ENCODE results near the gene POGLUT2. TPM values are rescaled to one million over a fixed set of nuclear protein-coding genes. Genes with fewer than 3 reads are reported as not detected.

The POGLUT2 gene
- 1 to 10 TPM in 1 of 5 donors, under 1 TPM in 4; 0.18 to 1.6 (median 0.93) TPM for total RNA-seq
- total RNA-seq (2013): 0.94 TPM
- total RNA-seq: 0.65 to 8.7 (median 1.6) reads per million in 29 experiments

DNA sequence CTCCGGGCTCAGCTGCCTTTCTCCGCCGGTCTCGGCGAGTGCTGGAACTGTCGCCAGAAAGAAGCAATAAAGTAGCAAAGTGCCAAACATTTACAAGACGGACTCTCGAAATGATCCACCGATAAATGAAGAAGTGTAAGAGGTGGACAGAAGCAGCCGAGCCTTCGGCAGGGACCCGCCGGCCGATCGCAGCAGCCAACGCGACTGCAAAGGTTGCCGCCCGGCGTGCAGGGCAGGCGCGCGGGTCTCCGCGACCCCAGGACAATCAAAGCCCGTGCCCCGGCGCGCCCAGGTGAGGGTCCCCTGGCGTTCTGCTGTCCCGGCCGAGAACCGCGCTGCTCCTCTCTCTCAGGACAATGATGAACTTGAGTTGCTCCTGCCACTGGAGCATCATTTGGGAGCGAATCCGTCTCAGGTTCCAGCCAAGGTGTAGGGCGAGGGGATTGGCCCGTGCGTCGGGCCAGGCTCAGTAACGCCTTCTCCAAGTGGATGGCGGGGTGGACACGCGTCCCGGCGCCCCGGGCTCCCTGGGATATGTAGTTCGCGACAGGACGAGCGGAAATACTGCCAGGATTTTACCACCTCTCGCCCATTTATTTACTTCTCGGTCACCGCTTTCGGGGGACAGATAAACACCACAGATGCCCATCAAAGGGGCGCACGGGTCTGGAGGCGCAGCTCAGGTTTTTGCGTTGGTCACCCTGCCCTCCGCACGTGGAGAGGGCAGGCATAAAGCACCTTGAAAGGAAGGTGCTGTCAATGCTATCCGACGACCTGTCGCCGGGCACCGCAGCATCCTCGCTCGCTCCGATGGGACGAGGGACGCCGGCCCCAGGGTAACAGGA lies at the start of gene POGLUT2, which contains the start of gene BIVM:
POGLUT2 (minus strand) TSS at position 396 of the 845 bp plus-strand sequence; CDS start at position 90, 306 bp downstream.
BIVM (plus strand) TSS at position 539 of the 845 bp plus-strand sequence. CDS start 8,149 bp downstream, outside the sequence.
- peaks cover 5 to 21% of the 10 kb centered on the region in 2 experiments for H3K4me1 ChIP-seq (ENCODE audit: control insufficient read depth in 1 of 2, extremely low read depth in 1 of 2, insufficient read depth in 2 of 2, low read length in 2 of 2)
- peak within 1 kb of the TSS; percentile 83 to 89 (median 88) for H3K4me3 Mint-ChIP-seq
- no peak within 1 kb of the TSS for H3K27ac ChIP-seq (ENCODE audit: low read length)
- H3K36me3 Mint-ChIP-seq: no peaks in the 10 kb centered on the region
- ChIA-PET CTCF (interaction anchor here in 1 of 2 donors (0.7 kb wide), 1 partner anchor 11 kb away, joined by 3 read pairs; no protein-coding TSS in a partner anchor), POLR2A (no interaction called here)
- peaks cover 0 to 16% of the 10 kb centered on the region in 2 experiments for H3K27me3 ChIP-seq (replicated peaks in 1 of 2; ENCODE audit: control insufficient read depth in 2 of 2, extremely low read depth in 1 of 2, insufficient read depth in 2 of 2, low read length in 1 of 2)
- H3K4me3 ChIP-seq (ENCODE audit: control insufficient read depth in 1 of 2, extremely low read depth in 1 of 2, low read length in 1 of 2): peak within 1 kb of the TSS; percentile 59 to 89
- DNase-seq: peak; percentile 21 to 77 (median 54)
- H3K27ac Mint-ChIP-seq: peak within 1 kb of the TSS; percentile 31 to 64
- WGBS (ENCODE audit: insufficient coverage): under 1% methylated on average over 69 of the region's 72 CpGs
- H3K9me3 ChIP-seq: no peaks in the 10 kb centered on the region
- no peaks in the 10 kb centered on the region for H3K36me3 ChIP-seq (ENCODE audit: control insufficient read depth in 2 of 2, extremely low read depth in 1 of 2, insufficient read depth in 1 of 2, low read length in 1 of 2)
- ATAC-seq (replicated peaks in 1 of 4): peak; percentile 72 to 83 (median 76)
- no peaks in the 10 kb centered on the region for H3K9me3 Mint-ChIP-seq
- H3K4me1 Mint-ChIP-seq: peaks cover 19 to 24% (median 22%) of the 10 kb centered on the region in 3 donors
- peaks cover 9 to 10% of the 10 kb centered on the region in 2 donors for H3K27me3 Mint-ChIP-seq

DNA sequence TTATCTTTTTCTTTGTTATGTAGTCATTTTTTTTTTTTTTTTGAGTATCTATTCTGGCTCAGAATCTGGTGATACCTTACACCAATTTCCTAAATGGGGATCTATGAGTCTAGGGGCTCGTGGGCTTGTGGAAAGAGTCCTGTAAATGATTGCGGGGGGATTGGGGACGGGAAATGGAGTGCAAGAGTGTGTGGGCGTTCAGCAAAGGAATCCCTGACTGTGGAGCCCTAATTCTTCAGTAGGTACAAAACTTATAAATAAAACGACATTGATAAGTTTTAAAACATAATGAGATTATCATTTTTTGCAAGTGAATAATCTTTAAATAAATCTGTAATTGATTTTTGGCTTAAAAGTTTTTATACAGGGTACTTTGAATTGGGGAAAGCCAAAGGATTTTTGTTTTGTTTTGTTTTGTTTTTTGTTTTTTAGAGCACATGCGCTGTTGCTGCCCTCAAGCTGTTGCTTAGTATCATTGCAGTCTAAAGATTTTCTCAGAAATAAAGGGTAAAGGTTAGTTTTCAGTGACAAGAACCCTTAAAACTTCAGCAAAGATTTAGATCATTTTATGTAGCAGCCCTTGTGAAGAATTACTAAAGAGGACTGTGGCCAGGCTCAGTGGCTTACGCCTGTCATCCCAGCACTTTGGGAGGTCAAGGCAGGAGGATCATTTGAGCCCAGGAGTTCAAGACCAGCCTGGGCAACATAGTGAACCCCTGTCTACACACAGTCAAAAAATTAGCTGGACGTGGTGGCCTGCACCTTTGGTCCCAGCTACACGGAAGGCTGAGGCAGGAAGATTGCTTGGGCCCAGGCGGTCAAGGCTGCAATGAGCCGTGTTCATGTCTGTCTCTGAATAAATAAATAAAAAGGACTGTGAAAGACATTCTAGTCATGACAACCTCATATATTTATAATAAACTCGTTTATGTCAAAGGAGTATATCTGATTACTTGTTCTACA lies 48.8 kb upstream of the POGLUT2 start:
- Histone ChIP-seq H3K4me3 (ENCODE audit: control insufficient read depth in 1 of 2, extremely low read depth in 1 of 2, low read length in 1 of 2) (peak overlapping the region in 1 of 2 donors; percentile 78), H3K9me3 (no peaks in the 10 kb centered on the region), H3K4me1 (ENCODE audit: control insufficient read depth in 1 of 2, extremely low read depth in 1 of 2, insufficient read depth in 2 of 2, low read length in 2 of 2) (peaks cover 17 to 24% of the 10 kb centered on the region in 2 experiments), H3K36me3 (ENCODE audit: control insufficient read depth in 2 of 2, extremely low read depth in 1 of 2, insufficient read depth in 1 of 2, low read length in 1 of 2) (peaks cover 0 to 12% of the 10 kb centered on the region in 2 donors), H3K27ac (ENCODE audit: low read length) (peak overlapping the region; percentile 98), H3K27me3 (replicated peaks in 1 of 2; ENCODE audit: control insufficient read depth in 2 of 2, extremely low read depth in 1 of 2, insufficient read depth in 2 of 2, low read length in 1 of 2) (no peaks in the 10 kb centered on the region)
- H3K9me3 Mint-ChIP-seq: no peaks in the 10 kb centered on the region
- peaks cover 45 to 60% (median 57%) of the 10 kb centered on the region in 3 donors for H3K4me1 Mint-ChIP-seq
- peak overlapping the region; percentile 98 to 99 for H3K27ac Mint-ChIP-seq
- peaks cover 8% of the 10 kb centered on the region for H3K36me3 Mint-ChIP-seq
- no peak for ATAC-seq (replicated peaks in 1 of 4)
- ChIA-PET POLR2A (no interaction called here), CTCF (interaction anchor here (0.7 to 6.3 kb wide), 13 partner anchors 47 to 268 kb away, joined by 3 to 93 read pairs (median 4); partner anchors contain the start of gene TPP2 (in 1 of the 2))
- H3K4me3 Mint-ChIP-seq: peak overlapping the region; percentile 91 to 98 (median 93)
- 30% methylated on average over 2 of the region's 12 CpGs for WGBS (ENCODE audit: insufficient coverage)
- no peaks in the 10 kb centered on the region for H3K27me3 Mint-ChIP-seq
- DNase-seq: peak in 10 of 35 experiments; percentile 5 to 67 (median 12)

DNA sequence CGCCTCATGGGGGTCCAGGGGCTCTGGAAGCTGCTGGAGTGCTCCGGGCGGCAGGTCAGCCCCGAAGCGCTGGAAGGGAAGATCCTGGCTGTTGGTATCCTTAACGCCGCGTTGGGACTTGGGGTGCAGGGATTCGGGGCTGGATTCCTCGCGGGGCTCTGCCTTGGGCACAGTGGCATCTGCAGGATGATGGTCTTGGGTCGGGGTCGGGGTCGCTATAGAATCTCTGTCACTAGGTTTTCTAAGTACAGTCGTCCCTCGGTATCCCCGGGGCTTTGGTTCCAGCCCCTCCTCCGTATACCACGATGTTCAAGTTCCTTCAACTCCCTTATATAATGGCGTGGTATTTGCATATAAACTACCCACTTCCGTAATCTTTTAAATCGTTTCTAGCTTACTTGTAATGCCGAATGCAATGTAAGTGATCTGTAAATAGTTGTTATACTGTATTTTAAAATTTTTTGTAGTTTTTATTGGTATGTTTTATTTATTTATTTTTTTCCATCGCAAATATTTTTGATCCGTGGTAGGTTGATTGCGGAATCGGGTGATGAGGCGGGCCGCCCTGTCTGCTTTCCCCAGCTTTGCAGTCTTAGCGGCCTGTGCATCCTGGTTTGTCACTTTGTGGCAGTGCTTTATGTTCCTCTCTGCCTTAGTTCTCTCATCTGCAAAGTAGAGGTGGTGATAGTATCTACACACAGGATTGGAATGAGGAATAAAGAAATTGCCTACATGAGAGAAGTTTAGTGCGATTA lies 47.7 kb upstream of the POGLUT2 start:
- peak overlapping the region; percentile 91 to 98 (median 93) for H3K4me3 Mint-ChIP-seq
- H3K27me3 Mint-ChIP-seq: no peaks in the 10 kb centered on the region
- Histone ChIP-seq H3K9me3 (no peaks in the 10 kb centered on the region), H3K36me3 (ENCODE audit: control insufficient read depth in 2 of 2, extremely low read depth in 1 of 2, insufficient read depth in 1 of 2, low read length in 1 of 2) (peaks cover 0 to 8% of the 10 kb centered on the region in 2 donors), H3K27me3 (replicated peaks in 1 of 2; ENCODE audit: control insufficient read depth in 2 of 2, extremely low read depth in 1 of 2, insufficient read depth in 2 of 2, low read length in 1 of 2) (no peaks in the 10 kb centered on the region), H3K4me3 (ENCODE audit: control insufficient read depth in 1 of 2, extremely low read depth in 1 of 2, low read length in 1 of 2) (peak overlapping the region; percentile 78 to 100), H3K4me1 (ENCODE audit: control insufficient read depth in 1 of 2, extremely low read depth in 1 of 2, insufficient read depth in 2 of 2, low read length in 2 of 2) (peaks cover 17 to 24% of the 10 kb centered on the region in 2 experiments), H3K27ac (ENCODE audit: low read length) (peak overlapping the region; percentile 98)
- H3K4me1 Mint-ChIP-seq: peaks cover 43 to 52% (median 51%) of the 10 kb centered on the region in 3 donors
- H3K36me3 Mint-ChIP-seq: peaks cover 4% of the 10 kb centered on the region
- POLR2A ChIA-PET: interaction anchor here (0.7 to 2.5 kb wide), 5 partner anchors 73 to 251 kb away, joined by 3 to 30 read pairs (median 10); partner anchors contain the start of genes TPP2 (in 2 of the 2) and TEX30 (in 1 of the 2)
- CTCF ChIA-PET: interaction anchor here (0.5 to 6.3 kb wide), 15 partner anchors 10 to 267 kb away, joined by 3 to 93 read pairs (median 4); partner anchors contain the start of genes TEX30 (in 1 of the 2) and TPP2 (in 1 of the 2)
- peak overlapping the region; percentile 98 to 99 for H3K27ac Mint-ChIP-seq
- DNase-seq (peak; percentile 18 to 72 (median 47)), ATAC-seq (replicated peaks in 1 of 4) (peak; percentile 58 to 65 (median 62))
- WGBS (ENCODE audit: insufficient coverage): 0% methylated on average over 11 of the region's 31 CpGs
- no peaks in the 10 kb centered on the region for H3K9me3 Mint-ChIP-seq

DNA sequence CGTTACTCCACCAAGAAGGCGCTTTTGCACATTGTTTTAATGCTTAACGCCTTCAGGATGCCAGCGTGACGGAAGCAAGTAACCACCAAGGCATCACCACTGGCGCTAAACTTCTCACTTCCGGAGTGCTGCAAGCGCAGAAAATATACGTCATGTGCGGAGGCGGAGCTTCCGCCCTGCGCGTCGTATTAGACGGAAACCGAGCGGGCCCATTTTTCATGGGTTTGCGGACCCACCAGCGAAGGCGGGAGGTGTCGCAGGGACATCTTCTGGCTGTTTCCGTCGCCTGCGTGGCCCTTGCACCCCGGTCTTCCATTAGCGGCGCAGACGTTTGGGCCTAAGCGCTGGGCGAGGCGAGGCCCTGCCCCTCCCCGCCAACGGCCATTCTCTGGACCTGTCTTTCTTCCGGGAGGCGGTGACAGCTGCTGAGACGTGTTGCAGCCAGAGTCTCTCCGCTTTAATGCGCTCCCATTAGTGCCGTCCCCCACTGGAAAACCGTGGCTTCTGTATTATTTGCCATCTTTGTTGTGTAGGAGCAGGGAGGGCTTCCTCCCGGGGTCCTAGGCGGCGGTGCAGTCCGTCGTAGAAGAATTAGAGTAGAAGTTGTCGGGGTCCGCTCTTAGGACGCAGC lies 47.0 kb upstream of the POGLUT2 start, which contains the start of gene ERCC5:
ERCC5 (plus strand) TSS at position 403 of the 631 bp plus-strand sequence. CDS start 235 bp downstream, outside the sequence.
- Histone ChIP-seq H3K27me3 (replicated peaks in 1 of 2; ENCODE audit: control insufficient read depth in 2 of 2, extremely low read depth in 1 of 2, insufficient read depth in 2 of 2, low read length in 1 of 2) (no peaks in the 10 kb centered on the region), H3K27ac (ENCODE audit: low read length) (peak within 1 kb of the TSS; percentile 98), H3K36me3 (ENCODE audit: control insufficient read depth in 2 of 2, extremely low read depth in 1 of 2, insufficient read depth in 1 of 2, low read length in 1 of 2) (peaks cover 0 to 8% of the 10 kb centered on the region in 2 donors), H3K4me3 (ENCODE audit: control insufficient read depth in 1 of 2, extremely low read depth in 1 of 2, low read length in 1 of 2) (peak within 1 kb of the TSS; percentile 78 to 100), H3K4me1 (ENCODE audit: control insufficient read depth in 1 of 2, extremely low read depth in 1 of 2, insufficient read depth in 2 of 2, low read length in 2 of 2) (peaks cover 17 to 24% of the 10 kb centered on the region in 2 experiments), H3K9me3 (no peaks in the 10 kb centered on the region)
- peak within 1 kb of the TSS; percentile 91 to 98 (median 93) for H3K4me3 Mint-ChIP-seq
- DNase-seq (peak; percentile 92 to 99 (median 95)), ATAC-seq (replicated peaks in 1 of 4) (peak; percentile 78 to 82 (median 80))
- H3K27me3 Mint-ChIP-seq: no peaks in the 10 kb centered on the region
- H3K36me3 Mint-ChIP-seq: peaks cover 4% of the 10 kb centered on the region
- H3K27ac Mint-ChIP-seq: peak within 1 kb of the TSS; percentile 98 to 99
- CTCF ChIA-PET: interaction anchor here (0.5 to 6.3 kb wide), 14 partner anchors 10 to 267 kb away, joined by 3 to 93 read pairs (median 4); partner anchors contain the start of genes TEX30 (in 1 of the 2) and TPP2 (in 1 of the 2)
- no peaks in the 10 kb centered on the region for H3K9me3 Mint-ChIP-seq
- peaks cover 41 to 50% (median 49%) of the 10 kb centered on the region in 3 donors for H3K4me1 Mint-ChIP-seq
- WGBS (ENCODE audit: insufficient coverage): 1% methylated on average over 49 of the region's 49 CpGs
- POLR2A ChIA-PET: interaction anchor here (0.6 to 2.5 kb wide), 10 partner anchors 9 to 451 kb away, joined by 3 to 30 read pairs (median 4); partner anchors contain the start of genes TPP2 (in 2 of the 2) and TEX30 (in 1 of the 2)

DNA sequence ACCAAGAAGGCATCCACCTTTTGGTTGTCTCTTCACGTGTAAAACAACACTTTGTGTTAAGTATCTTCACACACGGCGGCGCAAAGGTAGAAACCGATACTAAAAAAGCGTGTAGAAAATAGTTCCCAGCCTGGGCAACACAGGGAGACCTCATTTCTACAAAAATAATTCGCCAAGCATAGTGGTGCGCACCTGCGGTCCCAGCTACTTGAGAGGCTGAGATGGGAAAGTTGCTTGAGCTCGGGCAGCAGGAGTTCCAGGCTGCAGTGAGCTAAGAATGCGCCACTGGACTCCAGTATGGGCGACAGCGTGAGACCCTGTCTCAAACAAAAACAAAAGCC lies 46.5 kb upstream of the POGLUT2 start:
- no peaks in the 10 kb centered on the region for H3K27me3 Mint-ChIP-seq
- H3K36me3 Mint-ChIP-seq: no peaks in the 10 kb centered on the region
- POLR2A ChIA-PET: interaction anchor here (0.6 to 2.5 kb wide), 10 partner anchors 8 to 450 kb away, joined by 3 to 30 read pairs (median 4); partner anchors contain the start of genes TPP2 (in 2 of the 2) and TEX30 (in 1 of the 2)

More for the DNA sequence above, 46.5 kb upstream of the POGLUT2 start:
- Mint-ChIP-seq H3K4me1 (peaks cover 36 to 45% (median 44%) of the 10 kb centered on the region in 3 donors), H3K27ac (peak overlapping the region; percentile 98 to 99), H3K4me3 (peak overlapping the region; percentile 91 to 98 (median 93)), H3K9me3 (no peaks in the 10 kb centered on the region)
- Histone ChIP-seq H3K4me1 (ENCODE audit: control insufficient read depth in 1 of 2, extremely low read depth in 1 of 2, insufficient read depth in 2 of 2, low read length in 2 of 2) (peaks cover 17 to 19% of the 10 kb centered on the region in 2 experiments), H3K36me3 (ENCODE audit: control insufficient read depth in 2 of 2, extremely low read depth in 1 of 2, insufficient read depth in 1 of 2, low read length in 1 of 2) (peaks cover 0 to 8% of the 10 kb centered on the region in 2 donors), H3K4me3 (ENCODE audit: control insufficient read depth in 1 of 2, extremely low read depth in 1 of 2, low read length in 1 of 2) (peak overlapping the region; percentile 78 to 100), H3K27me3 (replicated peaks in 1 of 2; ENCODE audit: control insufficient read depth in 2 of 2, extremely low read depth in 1 of 2, insufficient read depth in 2 of 2, low read length in 1 of 2) (no peaks in the 10 kb centered on the region), H3K27ac (ENCODE audit: low read length) (peak overlapping the region; percentile 98), H3K9me3 (no peaks in the 10 kb centered on the region)
- CTCF ChIA-PET: interaction anchor here (0.5 to 6.3 kb wide), 7 partner anchors 11 to 266 kb away, joined by 3 to 93 read pairs (median 3); partner anchors contain the start of gene TPP2 (in 1 of the 2)
- DNase-seq (peak in 1 of 35 experiments; percentile 39), ATAC-seq (replicated peaks in 1 of 4) (peak; percentile 6 to 51 (median 22))
- WGBS (ENCODE audit: insufficient coverage): 1% methylated on average over 11 of the region's 13 CpGs
